Loucy (cell line): Measurements from ENCODE around the gene CCDC201.

Experiments
- H2AFZ ChIP-seq: fragments of 200-600 bp; sonication (generic); 2 replicates; pipeline ENCODE4 v1.6.0; 2016; ENCODE audit warnings: antibody characterized with exemption, mild to moderate bottlenecking, low read length, moderate library complexity
- H3F3A ChIP-seq: fragments of 200-600 bp; 2 replicates; pipeline ENCODE4 v1.6.0; 2016; ENCODE audit warnings: antibody characterized with exemption, low read depth, mild to moderate bottlenecking
- H3K27me3 ChIP-seq: fragments of 200-600 bp; sonication (generic); 2 replicates; pipeline ENCODE4 v1.6.1; 2014; ENCODE audit warnings: low read length, mild to moderate bottlenecking; ENCODE audit not compliant: insufficient read depth, poor library complexity, severe bottlenecking
- H3K36me3 ChIP-seq: fragments of 200-600 bp; sonication (generic); 2 replicates; pipeline ENCODE4 v1.6.1; 2016; ENCODE audit warnings: low read length; ENCODE audit not compliant: insufficient read depth
- H3K4me1 ChIP-seq: fragments of 200-600 bp; sonication (generic); 2 replicates; pipeline ENCODE4 v1.5.1; 2014; ENCODE audit warnings: low read length, mild to moderate bottlenecking; ENCODE audit not compliant: insufficient read depth, poor library complexity, severe bottlenecking
- H3K4me2 ChIP-seq: fragments of 200-600 bp; sonication (generic); 2 replicates; pipeline ENCODE4 v1.6.0; 2014; ENCODE audit warnings: antibody characterized with exemption, low read length, low read depth, mild to moderate bottlenecking; ENCODE audit not compliant: poor library complexity, severe bottlenecking
- H3K4me3 ChIP-seq: fragments of 200-600 bp; sonication (generic); 2 replicates; pipeline ENCODE4 v1.5.1; 2014; ENCODE audit warnings: low read length, mild to moderate bottlenecking, mixed read lengths; ENCODE audit not compliant: poor library complexity, severe bottlenecking
- H3K79me2 ChIP-seq: fragments of 200-600 bp; sonication (generic); 2 replicates; pipeline ENCODE4 v1.6.1; 2014; ENCODE audit warnings: low read length; ENCODE audit not compliant: insufficient read depth
- H3K9ac ChIP-seq: fragments of 200-600 bp; sonication (generic); 2 replicates; pipeline ENCODE4 v1.6.0; 2014; ENCODE audit warnings: mild to moderate bottlenecking, low read depth, low read length, moderate library complexity; ENCODE audit not compliant: poor library complexity, severe bottlenecking
- H3K9me2 ChIP-seq: fragments of 200-600 bp; sonication (generic); replicated peaks from 2 replicates; pipeline ENCODE4 v1.6.1; 2016; ENCODE audit warnings: low read depth, low read length, mixed read lengths
- H3K9me3 ChIP-seq: fragments of 200-600 bp; sonication (generic); 2 replicates; pipeline ENCODE4 v1.6.1; 2014; ENCODE audit warnings: mild to moderate bottlenecking, antibody characterized with exemption, low read length, low read depth; ENCODE audit not compliant: insufficient read depth
- H4K20me1 ChIP-seq: fragments of 200-600 bp; sonication (generic); 2 replicates; pipeline ENCODE4 v1.6.0; 2014; ENCODE audit warnings: antibody characterized with exemption, low read length, mild to moderate bottlenecking; ENCODE audit not compliant: insufficient read depth, poor library complexity, severe bottlenecking
- CTCF ChIP-seq: fragments of 200-600 bp; sonication (generic); conservative IDR thresholded peaks from 2 replicates; pipeline ENCODE4 v1.5.1; 2014; ENCODE audit warnings: mild to moderate bottlenecking, antibody characterized with exemption, low read length
- EZH2phosphoT487 ChIP-seq: fragments of 200-600 bp; IDR thresholded peaks from 2 replicates; pipeline ENCODE4 v1.6.1; 2018; ENCODE audit warnings: antibody characterized with exemption, mild to moderate bottlenecking, moderate library complexity, borderline replicate concordance

Gene CCDC201

GRCh38 chr7:45894665-45895062 is 21.8 kb upstream of the CCDC201 start:
- no peaks in the 10 kb centered on the region for H3K36me3 ChIP-seq
- H3K79me2 ChIP-seq: no peaks in the 10 kb centered on the region
- no peaks in the 10 kb centered on the region for H3K9me3 ChIP-seq
- H3K27me3 ChIP-seq: no peaks in the 10 kb centered on the region
- no peak overlapping the region for H2AFZ ChIP-seq
- no peaks in the 10 kb centered on the region for H3F3A ChIP-seq
- H3K4me3 ChIP-seq: no peak overlapping the region
- H3K4me2 ChIP-seq: no peak overlapping the region
- no peaks in the 10 kb centered on the region for H3K4me1 ChIP-seq
- no peaks in the 10 kb centered on the region for H4K20me1 ChIP-seq
- no peak overlapping the region for H3K9ac ChIP-seq
- no peak for TF ChIP-seq EZH2phosphoT487
- no peak for TF ChIP-seq CTCF
- H3K9me2 ChIP-seq: no peaks in the 10 kb centered on the region

GRCh38 chr7:45893996-45894664 is 21.2 kb upstream of the CCDC201 start:
- Histone ChIP-seq H2AFZ (no peak overlapping the region), H3F3A (no peaks in the 10 kb centered on the region), H3K9ac (no peak overlapping the region), H3K4me2 (no peak overlapping the region), H3K79me2 (no peaks in the 10 kb centered on the region), H3K27me3 (no peaks in the 10 kb centered on the region), H4K20me1 (no peaks in the 10 kb centered on the region), H3K9me3 (no peaks in the 10 kb centered on the region), H3K4me1 (no peaks in the 10 kb centered on the region), H3K36me3 (no peaks in the 10 kb centered on the region), H3K4me3 (no peak overlapping the region), H3K9me2 (no peaks in the 10 kb centered on the region)
- TF ChIP-seq CTCF (no peak), EZH2phosphoT487 (no peak)

GRCh38 chr7:45893374-45893995 is 20.6 kb upstream of the CCDC201 start:
- Histone ChIP-seq H3K4me3 (no peak overlapping the region), H3K9me2 (no peaks in the 10 kb centered on the region), H4K20me1 (no peaks in the 10 kb centered on the region), H3K36me3 (no peaks in the 10 kb centered on the region), H3K4me2 (no peak overlapping the region), H3F3A (no peaks in the 10 kb centered on the region), H3K27me3 (no peaks in the 10 kb centered on the region), H3K79me2 (no peaks in the 10 kb centered on the region), H3K9me3 (no peaks in the 10 kb centered on the region), H2AFZ (no peak overlapping the region), H3K9ac (no peak overlapping the region), H3K4me1 (no peaks in the 10 kb centered on the region)
- TF ChIP-seq CTCF (no peak), EZH2phosphoT487 (no peak)
